ENCODE data around the gene C1RL.

Gene C1RL

GRCh38 chr12:7137908-7138307, 28.9 kb upstream of the C1RL start:
- DNase-seq (no peak), ATAC-seq (ENCODE audit: insufficient read depth, low read depth) (no peak)
- Histone ChIP-seq H3K4me2 (ENCODE audit: insufficient read depth, low read length) (no peak overlapping the region), H3K79me2 (ENCODE audit: insufficient read depth, low read length) (no peaks in the 10 kb centered on the region), H3K9ac (ENCODE audit: low read depth, low read length) (no peak overlapping the region), H3K27ac (ENCODE audit: low read length) (no peak overlapping the region), H4K20me1 (ENCODE audit: insufficient read depth, low read length) (no peaks in the 10 kb centered on the region; the same call in 1 of the 2 replicates), H3K9me3 (ENCODE audit: insufficient read depth, low read length, severe bottlenecking) (no peaks in the 10 kb centered on the region), H3K36me3 (ENCODE audit: insufficient read depth, low read length) (peaks cover 68% of the 10 kb centered on the region), H2AFZ (ENCODE audit: low read depth, low read length) (no peak overlapping the region), H3K4me3 (ENCODE audit: low read depth in 1 of 2, low read length in 2 of 2) (no peak overlapping the region), H3K4me1 (ENCODE audit: insufficient read depth, low read length) (no peaks in the 10 kb centered on the region), H3K27me3 (ENCODE audit: insufficient read depth, low read length, poor library complexity) (no peaks in the 10 kb centered on the region)
- no peak for TF ChIP-seq EZH2 (IDR thresholded peaks at IDR 0.05; ENCODE audit: borderline replicate concordance, low read depth, low read length, severe bottlenecking)
- TF ChIP-seq CTCF (IDR thresholded peaks at IDR 0.05; ENCODE audit: borderline replicate concordance, extremely low read depth, low read length, poor library complexity, severe bottlenecking): no peak

GRCh38 chr12:7136676-7137075, 27.7 kb upstream of the C1RL start:
- H3K27ac ChIP-seq (ENCODE audit: low read length): no peak overlapping the region
- H3K9ac ChIP-seq (ENCODE audit: low read depth, low read length): no peak overlapping the region
- DNase-seq (no peak), ATAC-seq (ENCODE audit: insufficient read depth, low read depth) (no peak)
- H3K4me2 ChIP-seq (ENCODE audit: insufficient read depth, low read length): no peak overlapping the region
- H3K4me3 ChIP-seq (ENCODE audit: low read depth in 1 of 2, low read length in 2 of 2): no peak overlapping the region
- H2AFZ ChIP-seq (ENCODE audit: low read depth, low read length): no peak overlapping the region
- TF ChIP-seq CTCF (IDR thresholded peaks at IDR 0.05; ENCODE audit: borderline replicate concordance, extremely low read depth, low read length, poor library complexity, severe bottlenecking): no peak
- TF ChIP-seq EZH2 (IDR thresholded peaks at IDR 0.05; ENCODE audit: borderline replicate concordance, low read depth, low read length, severe bottlenecking): no peak
- H3K27me3 ChIP-seq (ENCODE audit: insufficient read depth, low read length, poor library complexity): no peaks in the 10 kb centered on the region
- H3K4me1 ChIP-seq (ENCODE audit: insufficient read depth, low read length): peaks cover 5% of the 10 kb centered on the region
- H3K9me3 ChIP-seq (ENCODE audit: insufficient read depth, low read length, severe bottlenecking): no peaks in the 10 kb centered on the region
- peaks cover 62% of the 10 kb centered on the region for H3K36me3 ChIP-seq (ENCODE audit: insufficient read depth, low read length)
- no peaks in the 10 kb centered on the region; the same call in 1 of the 2 replicates for H4K20me1 ChIP-seq (ENCODE audit: insufficient read depth, low read length)
- no peaks in the 10 kb centered on the region for H3K79me2 ChIP-seq (ENCODE audit: insufficient read depth, low read length)

DNA sequence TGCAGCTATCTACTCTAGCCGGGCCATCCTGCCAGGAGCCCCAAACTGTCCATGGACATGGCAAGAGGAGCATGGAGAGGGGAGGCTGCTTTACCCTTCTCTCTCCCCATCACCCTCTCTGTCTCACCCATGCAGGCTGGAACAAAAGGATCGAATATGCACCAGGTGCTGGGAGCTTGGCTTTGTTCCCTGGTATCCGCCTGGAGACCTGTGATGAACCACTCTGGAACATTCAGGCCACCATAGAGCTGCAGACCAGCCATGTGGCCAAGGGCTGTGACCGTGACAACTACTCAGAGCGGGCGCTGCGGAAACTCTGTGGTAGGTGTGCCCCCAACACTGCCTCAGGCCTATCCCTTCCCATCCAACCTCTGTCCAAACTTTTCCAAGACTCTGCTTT, 27.1 kb upstream of the C1RL start:
- Histone ChIP-seq H4K20me1 (ENCODE audit: insufficient read depth, low read length) (no peaks in the 10 kb centered on the region; the same call in 1 of the 2 replicates), H2AFZ (ENCODE audit: low read depth, low read length) (no peak overlapping the region), H3K79me2 (ENCODE audit: insufficient read depth, low read length) (peaks cover 1% of the 10 kb centered on the region; the same call in 1 of the 2 replicates), H3K9me3 (ENCODE audit: insufficient read depth, low read length, severe bottlenecking) (no peaks in the 10 kb centered on the region), H3K27ac (ENCODE audit: low read length) (no peak overlapping the region), H3K4me2 (ENCODE audit: insufficient read depth, low read length) (no peak overlapping the region), H3K27me3 (ENCODE audit: insufficient read depth, low read length, poor library complexity) (no peaks in the 10 kb centered on the region), H3K36me3 (ENCODE audit: insufficient read depth, low read length) (peaks cover 57% of the 10 kb centered on the region), H3K4me3 (ENCODE audit: low read depth in 1 of 2, low read length in 2 of 2) (no peak overlapping the region), H3K9ac (ENCODE audit: low read depth, low read length) (no peak overlapping the region), H3K4me1 (ENCODE audit: insufficient read depth, low read length) (peaks cover 11% of the 10 kb centered on the region)
- no peak for ATAC-seq (ENCODE audit: insufficient read depth, low read depth)
- DNase-seq: no peak
- no peak for TF ChIP-seq EZH2 (IDR thresholded peaks at IDR 0.05; ENCODE audit: borderline replicate concordance, low read depth, low read length, severe bottlenecking)
- TF ChIP-seq CTCF (IDR thresholded peaks at IDR 0.05; ENCODE audit: borderline replicate concordance, extremely low read depth, low read length, poor library complexity, severe bottlenecking): no peak

All from DND-41 (cell line).